ENCODE results near the gene ZNF331. TPM values are rescaled to one million over a fixed set of nuclear protein-coding genes. Genes with fewer than 3 reads are reported as not detected.

The ZNF331 gene
- total and polyA plus RNA-seq, 2 experiments from 2014 or later, result 11.0 to 22.1 TPM

GRCh38 chr19:53506728-53507127 is 31.2 kb upstream of the ZNF331 start:
- no peak for DNase-seq (ENCODE audit: low read depth in 1 of 2, low spot score in 1 of 2)
- Histone ChIP-seq H3K4me1 (ENCODE audit: low read depth) (no peaks in the 10 kb centered on the region), H3K27ac (no peak overlapping the region), H3K9me3 (ENCODE audit: low read depth) (no peaks in the 10 kb centered on the region), H3K36me3 (no peaks in the 10 kb centered on the region), H3K27me3 (no peaks in the 10 kb centered on the region), H3K4me3 (no peak overlapping the region)
- TF ChIP-seq, protein P1, sequence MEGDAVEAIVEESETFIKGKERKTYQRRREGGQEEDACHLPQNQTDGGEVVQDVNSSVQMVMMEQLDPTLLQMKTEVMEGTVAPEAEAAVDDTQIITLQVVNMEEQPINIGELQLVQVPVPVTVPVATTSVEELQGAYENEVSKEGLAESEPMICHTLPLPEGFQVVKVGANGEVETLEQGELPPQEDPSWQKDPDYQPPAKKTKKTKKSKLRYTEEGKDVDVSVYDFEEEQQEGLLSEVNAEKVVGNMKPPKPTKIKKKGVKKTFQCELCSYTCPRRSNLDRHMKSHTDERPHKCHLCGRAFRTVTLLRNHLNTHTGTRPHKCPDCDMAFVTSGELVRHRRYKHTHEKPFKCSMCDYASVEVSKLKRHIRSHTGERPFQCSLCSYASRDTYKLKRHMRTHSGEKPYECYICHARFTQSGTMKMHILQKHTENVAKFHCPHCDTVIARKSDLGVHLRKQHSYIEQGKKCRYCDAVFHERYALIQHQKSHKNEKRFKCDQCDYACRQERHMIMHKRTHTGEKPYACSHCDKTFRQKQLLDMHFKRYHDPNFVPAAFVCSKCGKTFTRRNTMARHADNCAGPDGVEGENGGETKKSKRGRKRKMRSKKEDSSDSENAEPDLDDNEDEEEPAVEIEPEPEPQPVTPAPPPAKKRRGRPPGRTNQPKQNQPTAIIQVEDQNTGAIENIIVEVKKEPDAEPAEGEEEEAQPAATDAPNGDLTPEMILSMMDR (IDR thresholded peaks at IDR 0.05; ENCODE audit: low read depth, low read length), result no peak

- DNase-seq (ENCODE audit: low read depth in 1 of 2, low spot score in 1 of 2), result no peak
- H3K27me3 ChIP-seq, result no peaks in the 10 kb centered on the region
- H3K4me3 ChIP-seq, result no peak overlapping the region
- TF ChIP-seq, protein P1 (IDR thresholded peaks at IDR 0.05; ENCODE audit: low read depth, low read length), result no peak
- no peaks in the 10 kb centered on the region for H3K9me3 ChIP-seq (ENCODE audit: low read depth)
- H3K4me1 ChIP-seq (ENCODE audit: low read depth), result no peaks in the 10 kb centered on the region
- no peaks in the 10 kb centered on the region for H3K36me3 ChIP-seq
- H3K27ac ChIP-seq, result no peak overlapping the region
Observed at GRCh38 chr19:53507523-53508442, 30.2 kb upstream of the ZNF331 start.

DNA sequence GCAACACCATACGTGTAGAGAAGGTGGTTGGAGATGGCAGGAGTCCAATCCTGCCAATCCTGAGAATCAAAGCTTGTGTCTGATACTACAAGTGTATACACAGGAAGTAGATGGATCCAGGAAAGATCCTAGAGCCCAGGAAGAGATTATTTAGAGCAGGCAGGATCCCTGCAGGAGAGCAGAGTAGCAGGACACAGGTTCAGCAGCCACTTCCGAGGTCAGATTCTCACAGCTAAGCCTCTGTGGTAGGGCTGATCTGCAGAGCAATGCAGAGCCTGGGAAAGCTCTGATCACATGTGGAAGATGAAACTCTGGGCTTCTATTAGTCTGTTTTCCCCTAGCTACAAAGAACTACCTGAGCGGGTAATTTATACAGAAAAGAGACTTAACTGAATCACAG is 28.5 kb upstream of the ZNF331 start:
- H3K9me3 ChIP-seq (ENCODE audit: low read depth), result no peaks in the 10 kb centered on the region
- H3K27me3 ChIP-seq, result no peaks in the 10 kb centered on the region
- DNase-seq (ENCODE audit: low read depth in 1 of 2, low spot score in 1 of 2), result no peak
- no peak overlapping the region for H3K27ac ChIP-seq
- no peaks in the 10 kb centered on the region for H3K4me1 ChIP-seq (ENCODE audit: low read depth)
- H3K36me3 ChIP-seq, result no peaks in the 10 kb centered on the region
- no peak overlapping the region for H3K4me3 ChIP-seq
- TF ChIP-seq, protein P1 (IDR thresholded peaks at IDR 0.05; ENCODE audit: low read depth, low read length), result no peak

- H3K4me1 ChIP-seq (ENCODE audit: low read depth), result no peaks in the 10 kb centered on the region
- no peak overlapping the region for H3K4me3 ChIP-seq
- H3K27ac ChIP-seq, result no peak overlapping the region
- no peaks in the 10 kb centered on the region for H3K9me3 ChIP-seq (ENCODE audit: low read depth)
- H3K27me3 ChIP-seq, result no peaks in the 10 kb centered on the region
- H3K36me3 ChIP-seq, result no peaks in the 10 kb centered on the region
- TF ChIP-seq, protein P1 (IDR thresholded peaks at IDR 0.05; ENCODE audit: low read depth, low read length), result no peak
- no peak for DNase-seq (ENCODE audit: low read depth in 1 of 2, low spot score in 1 of 2)
Observed at GRCh38 chr19:53509845-53510244, 28.1 kb upstream of the ZNF331 start.

GRCh38 chr19:53511357-53511756 is 26.6 kb upstream of the ZNF331 start:
- Histone ChIP-seq H3K4me3 (no peak overlapping the region), H3K9me3 (ENCODE audit: low read depth) (no peaks in the 10 kb centered on the region), H3K36me3 (no peaks in the 10 kb centered on the region), H3K27me3 (no peaks in the 10 kb centered on the region), H3K4me1 (ENCODE audit: low read depth) (no peaks in the 10 kb centered on the region), H3K27ac (no peak overlapping the region)
- no peak for DNase-seq (ENCODE audit: low read depth in 1 of 2, low spot score in 1 of 2)
- TF ChIP-seq, protein P1 (IDR thresholded peaks at IDR 0.05; ENCODE audit: low read depth, low read length), result no peak
